KMS-11 (cell line): ENCODE measurements around the gene RNF19B.

Experiments
- H2AFZ ChIP-seq: fragments of 200-600 bp; sonication (generic); 2 replicates; pipeline ENCODE4 v1.6.1; 2016; ENCODE audit warnings: antibody characterized with exemption, mixed run types, low read depth
- H3K27ac ChIP-seq: fragments of 200-600 bp; sonication (generic); 2 replicates; pipeline ENCODE4 v1.6.1; 2016; ENCODE audit warnings: mild to moderate bottlenecking, mixed run types
- H3K27me3 ChIP-seq: fragments of 200-600 bp; sonication (generic); 2 replicates; pipeline ENCODE4 v1.6.1; 2017; ENCODE audit warnings: mild to moderate bottlenecking, low read depth, mixed run types, moderate library complexity; ENCODE audit not compliant: insufficient read depth
- H3K36me3 ChIP-seq: fragments of 200-600 bp; sonication (generic); 2 replicates; pipeline ENCODE4 v1.6.1; 2017; ENCODE audit warnings: mild to moderate bottlenecking, mixed run types; ENCODE audit not compliant: insufficient read depth
- H3K4me1 ChIP-seq: fragments of 200-600 bp; sonication (generic); 2 replicates; pipeline ENCODE4 v1.6.1; 2016; ENCODE audit warnings: mild to moderate bottlenecking, low read depth, mixed run types; ENCODE audit not compliant: poor library complexity, severe bottlenecking
- H3K4me2 ChIP-seq: fragments of 200-600 bp; sonication (generic); 2 replicates; pipeline ENCODE4 v1.7.0; 2016; ENCODE audit warnings: mild to moderate bottlenecking, mixed run types
- H3K4me3 ChIP-seq: fragments of 200-600 bp; sonication (generic); IDR thresholded peaks from 2 replicates; pipeline ENCODE4 v1.6.1; 2017; ENCODE audit warnings: low read depth, low read length, mixed read lengths; ENCODE audit not compliant: insufficient read depth
- H3K79me2 ChIP-seq: fragments of 200-600 bp; sonication (generic); 2 replicates; pipeline ENCODE4 v1.6.1; 2016; ENCODE audit warnings: low read depth, mixed run types; ENCODE audit not compliant: insufficient read depth
- H3K9ac ChIP-seq: fragments of 200-600 bp; sonication (generic); 2 replicates; pipeline ENCODE4 v1.6.1; 2016; ENCODE audit warnings: mild to moderate bottlenecking, mixed run types
- H4K20me1 ChIP-seq: fragments of 200-600 bp; sonication (generic); 2 replicates; pipeline ENCODE4 v1.6.1; 2016; ENCODE audit warnings: mild to moderate bottlenecking, mixed run types; ENCODE audit not compliant: insufficient read depth
- CTCF ChIP-seq: fragments of 200-600 bp; sonication (generic); conservative IDR thresholded peaks from 2 replicates; pipeline ENCODE4 v1.6.1; 2017; ENCODE audit warnings: low read depth, mild to moderate bottlenecking, antibody characterized with exemption, low read length, moderate library complexity, mixed read lengths

The RNF19B gene

DNA sequence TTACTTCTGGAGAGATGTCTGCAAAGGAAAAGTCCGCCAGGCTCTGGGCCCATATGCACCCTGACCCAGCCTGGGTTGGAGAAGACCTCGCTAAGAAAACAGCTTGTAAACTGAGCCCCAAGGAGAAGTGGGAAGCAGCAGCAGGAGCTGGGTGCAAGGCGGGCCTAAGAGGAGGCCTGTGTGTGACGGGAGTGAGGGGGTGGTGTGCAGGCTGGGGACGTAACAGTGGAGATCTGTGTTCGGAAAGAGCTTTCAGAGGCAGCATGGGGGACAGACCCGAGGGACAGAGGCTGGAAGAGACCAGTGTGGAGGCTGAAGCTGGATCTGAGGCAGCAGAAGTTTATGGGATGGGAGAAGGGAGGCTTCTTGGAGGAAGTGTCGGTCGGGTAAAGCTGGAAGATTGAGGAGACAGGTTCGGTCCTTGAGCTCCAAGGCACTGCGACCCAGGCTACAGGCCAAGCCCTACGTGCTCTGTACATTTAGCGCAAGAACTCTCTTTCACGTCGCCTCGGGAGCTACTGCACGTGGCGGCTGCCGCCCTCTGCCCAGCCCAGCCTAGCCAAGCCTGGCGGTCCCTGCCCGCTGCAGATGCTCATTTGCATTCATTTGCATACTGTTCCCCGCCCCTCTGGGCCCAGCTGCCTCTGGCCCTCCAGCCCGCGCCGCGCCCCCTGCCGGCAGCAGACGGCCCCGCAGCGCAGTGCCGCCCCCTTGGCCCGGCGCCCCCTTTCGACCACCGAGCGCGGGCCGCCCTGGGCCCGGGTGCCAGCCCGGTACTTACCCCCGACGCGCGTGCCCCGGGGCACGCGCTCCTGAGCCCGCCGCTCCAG, 72.0 kb downstream of the RNF19B start:
- no peak overlapping the region for H3K4me3 ChIP-seq
- no peaks in the 10 kb centered on the region for H3K79me2 ChIP-seq
- H2AFZ ChIP-seq: no peak overlapping the region
- no peaks in the 10 kb centered on the region for H4K20me1 ChIP-seq
- no peak overlapping the region for H3K4me2 ChIP-seq
- H3K27ac ChIP-seq: no peak overlapping the region
- no peaks in the 10 kb centered on the region for H3K36me3 ChIP-seq
- no peak overlapping the region for H3K9ac ChIP-seq
- H3K27me3 ChIP-seq: peaks cover 5% of the 10 kb centered on the region; the same call in 1 of the 2 replicates
- TF ChIP-seq CTCF: no peak; the same call in 1 of the 2 replicates
- no peaks in the 10 kb centered on the region for H3K4me1 ChIP-seq

DNA sequence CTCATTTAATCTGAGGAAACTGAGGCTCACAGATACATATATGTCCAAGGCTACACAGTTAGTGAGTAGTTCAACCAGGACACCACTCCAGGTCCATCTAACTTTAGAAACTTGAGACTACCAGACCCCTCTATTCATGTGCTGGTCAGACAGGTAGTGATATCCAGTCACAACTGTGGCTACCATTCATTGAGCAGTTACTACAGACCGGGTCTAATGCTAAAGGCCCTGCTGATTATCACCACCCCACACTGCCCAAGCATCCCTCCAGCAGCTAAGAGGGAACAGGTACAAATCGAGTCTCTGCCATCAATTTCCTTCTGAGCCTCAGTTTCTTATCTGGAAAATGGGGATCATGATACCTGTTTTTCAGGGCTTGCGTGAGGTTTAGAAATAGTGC, 73.0 kb downstream of the RNF19B start:
- Histone ChIP-seq H3K4me3 (no peak overlapping the region), H3K4me1 (no peaks in the 10 kb centered on the region), H4K20me1 (no peaks in the 10 kb centered on the region), H3K27me3 (peaks cover 9% of the 10 kb centered on the region; the same call in 1 of the 2 replicates), H3K79me2 (no peaks in the 10 kb centered on the region), H3K27ac (no peak overlapping the region), H2AFZ (no peak overlapping the region), H3K36me3 (no peaks in the 10 kb centered on the region), H3K4me2 (no peak overlapping the region), H3K9ac (no peak overlapping the region)
- no peak for TF ChIP-seq CTCF

GRCh38 chr1:32891241-32891570, 73.4 kb downstream of the RNF19B start:
- no peaks in the 10 kb centered on the region for H3K4me1 ChIP-seq
- no peaks in the 10 kb centered on the region for H4K20me1 ChIP-seq
- no peak overlapping the region for H3K9ac ChIP-seq
- no peak overlapping the region for H3K27ac ChIP-seq
- TF ChIP-seq CTCF: no peak
- no peaks in the 10 kb centered on the region for H3K36me3 ChIP-seq
- H2AFZ ChIP-seq: no peak overlapping the region
- H3K79me2 ChIP-seq: no peaks in the 10 kb centered on the region
- no peak overlapping the region for H3K4me3 ChIP-seq
- H3K27me3 ChIP-seq: peaks cover 9% of the 10 kb centered on the region; the same call in 1 of the 2 replicates
- no peak overlapping the region for H3K4me2 ChIP-seq

GRCh38 chr1:32890516-32891240, 73.9 kb downstream of the RNF19B start:
- Histone ChIP-seq H2AFZ (no peak overlapping the region), H3K27me3 (peaks cover 10% of the 10 kb centered on the region; the same call in 1 of the 2 replicates), H3K4me3 (no peak overlapping the region), H3K9ac (no peak overlapping the region), H4K20me1 (no peaks in the 10 kb centered on the region), H3K79me2 (no peaks in the 10 kb centered on the region), H3K27ac (no peak overlapping the region), H3K4me2 (no peak overlapping the region), H3K36me3 (no peaks in the 10 kb centered on the region), H3K4me1 (no peaks in the 10 kb centered on the region)
- TF ChIP-seq CTCF: no peak
